DOHH2 (cell line): ENCODE data around the gene C4orf46.

Source experiments
- H3F3A ChIP-seq: fragments of 200-600 bp; sonication (generic), shearing (Covaris generic); 2 replicates; pipeline ENCODE4 v1.6.0; 2016; ENCODE audit warnings: antibody characterized with exemption, mild to moderate bottlenecking; ENCODE audit not compliant: control insufficient read depth, insufficient read depth
- H3K27ac ChIP-seq: fragments of 200-600 bp; sonication (generic); 2 replicates; pipeline ENCODE4 v1.5.1; 2014; ENCODE audit warnings: low read depth, mild to moderate bottlenecking, low read length, moderate library complexity
- H3K27me3 ChIP-seq: fragments of 200-600 bp; sonication (generic); 2 replicates; pipeline ENCODE4 v1.6.1; 2014; ENCODE audit warnings: mild to moderate bottlenecking, low read length, mixed read lengths; ENCODE audit not compliant: control insufficient read depth
- H3K36me3 ChIP-seq: fragments of 200-600 bp; sonication (generic); 2 replicates; pipeline ENCODE4 v1.6.1; 2014; ENCODE audit warnings: mild to moderate bottlenecking, low read length, moderate library complexity, mixed read lengths; ENCODE audit not compliant: control insufficient read depth
- H3K4me1 ChIP-seq: fragments of 200-600 bp; sonication (generic); 2 replicates; pipeline ENCODE4 v1.6.1; 2014; ENCODE audit warnings: mild to moderate bottlenecking, low read length, mixed read lengths; ENCODE audit not compliant: control insufficient read depth
- H3K4me2 ChIP-seq: fragments of 200-600 bp; sonication (generic); 2 replicates; pipeline ENCODE4 v1.6.0; 2014; ENCODE audit warnings: mild to moderate bottlenecking, low read length, moderate library complexity
- H3K4me3 ChIP-seq: fragments of 200-600 bp; sonication (generic); 2 replicates; pipeline ENCODE4 v1.5.1; 2014; ENCODE audit warnings: mild to moderate bottlenecking, low read length, mixed read lengths
- H3K79me2 ChIP-seq: fragments of 200-600 bp; sonication (generic); 2 replicates; pipeline ENCODE4 v1.6.1; 2014; ENCODE audit warnings: mild to moderate bottlenecking, low read length, mixed read lengths; ENCODE audit not compliant: control insufficient read depth
- H3K9me2 ChIP-seq: fragments of 200-600 bp; sonication (generic); replicated peaks from 2 replicates; pipeline ENCODE4 v1.6.1; 2014; ENCODE audit warnings: mild to moderate bottlenecking, low read length, mixed read lengths; ENCODE audit not compliant: control insufficient read depth
- H3K9me3 ChIP-seq: fragments of 200-600 bp; sonication (generic); 2 replicates; pipeline ENCODE4 v1.6.1; 2014; ENCODE audit warnings: antibody characterized with exemption, low read length, mixed read lengths; ENCODE audit not compliant: control insufficient read depth, insufficient read depth
- H4K20me1 ChIP-seq: fragments of 200-600 bp; sonication (generic); 2 replicates; pipeline ENCODE4 v1.6.0; 2014; ENCODE audit warnings: low read depth, mild to moderate bottlenecking, antibody characterized with exemption, low read length, moderate library complexity; ENCODE audit not compliant: control insufficient read depth, insufficient read depth
- EZH2phosphoT487 ChIP-seq: fragments of 200-600 bp; sonication (generic); IDR thresholded peaks from 2 replicates; pipeline ENCODE4 v1.6.1; 2017; ENCODE audit warnings: borderline replicate concordance, mild to moderate bottlenecking, antibody characterized with exemption, low read length, moderate library complexity, mixed read lengths
- TF ChIP-seq, protein P1 (sequence below): fragments of 200-600 bp; sonication (generic); IDR thresholded peaks from one replicate; pipeline ENCODE4 v1.5.1; 2014; ENCODE audit warnings: antibody characterized with exemption, mild to moderate bottlenecking, low read depth, low read length; ENCODE audit not compliant: poor library complexity, severe bottlenecking

Gene C4orf46

DNA sequence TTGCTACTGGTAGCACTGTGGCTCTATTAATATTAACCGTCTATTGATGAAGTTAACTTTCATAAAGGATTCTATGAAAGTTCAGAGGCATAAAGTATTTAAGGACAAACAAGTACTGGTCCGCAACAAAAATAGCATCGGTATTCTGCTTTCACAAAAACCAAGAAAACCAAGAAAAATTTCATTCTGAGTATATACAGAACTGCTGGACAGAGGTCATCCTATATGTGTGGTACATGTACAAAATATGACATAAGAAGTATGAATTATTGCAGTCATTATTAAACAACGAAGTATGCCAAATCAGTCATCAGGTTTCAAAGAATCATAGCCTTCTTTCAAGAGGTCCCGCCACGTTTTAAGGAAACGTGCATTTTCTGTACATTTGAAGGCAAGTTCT, 2.4 kb downstream of the C4orf46 start:
- peaks cover 48% of the 10 kb centered on the region for H3K79me2 ChIP-seq
- H3K27ac ChIP-seq: no peak overlapping the region
- H3K4me3 ChIP-seq: no peak overlapping the region
- H4K20me1 ChIP-seq: peaks cover 5% of the 10 kb centered on the region; the same call in 1 of the 2 replicates
- no peak overlapping the region; the same call in 1 of the 2 replicates for H3K4me2 ChIP-seq
- H3K27me3 ChIP-seq: no peaks in the 10 kb centered on the region
- no peaks in the 10 kb centered on the region; the same call in none of the 2 replicates for H3F3A ChIP-seq
- TF ChIP-seq, protein P1, sequence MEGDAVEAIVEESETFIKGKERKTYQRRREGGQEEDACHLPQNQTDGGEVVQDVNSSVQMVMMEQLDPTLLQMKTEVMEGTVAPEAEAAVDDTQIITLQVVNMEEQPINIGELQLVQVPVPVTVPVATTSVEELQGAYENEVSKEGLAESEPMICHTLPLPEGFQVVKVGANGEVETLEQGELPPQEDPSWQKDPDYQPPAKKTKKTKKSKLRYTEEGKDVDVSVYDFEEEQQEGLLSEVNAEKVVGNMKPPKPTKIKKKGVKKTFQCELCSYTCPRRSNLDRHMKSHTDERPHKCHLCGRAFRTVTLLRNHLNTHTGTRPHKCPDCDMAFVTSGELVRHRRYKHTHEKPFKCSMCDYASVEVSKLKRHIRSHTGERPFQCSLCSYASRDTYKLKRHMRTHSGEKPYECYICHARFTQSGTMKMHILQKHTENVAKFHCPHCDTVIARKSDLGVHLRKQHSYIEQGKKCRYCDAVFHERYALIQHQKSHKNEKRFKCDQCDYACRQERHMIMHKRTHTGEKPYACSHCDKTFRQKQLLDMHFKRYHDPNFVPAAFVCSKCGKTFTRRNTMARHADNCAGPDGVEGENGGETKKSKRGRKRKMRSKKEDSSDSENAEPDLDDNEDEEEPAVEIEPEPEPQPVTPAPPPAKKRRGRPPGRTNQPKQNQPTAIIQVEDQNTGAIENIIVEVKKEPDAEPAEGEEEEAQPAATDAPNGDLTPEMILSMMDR: no peak
- TF ChIP-seq EZH2phosphoT487: no peak
- peaks cover 26% of the 10 kb centered on the region for H3K36me3 ChIP-seq
- H3K9me3 ChIP-seq: no peaks in the 10 kb centered on the region
- H3K9me2 ChIP-seq: no peaks in the 10 kb centered on the region
- peaks cover 27% of the 10 kb centered on the region for H3K4me1 ChIP-seq

DNA sequence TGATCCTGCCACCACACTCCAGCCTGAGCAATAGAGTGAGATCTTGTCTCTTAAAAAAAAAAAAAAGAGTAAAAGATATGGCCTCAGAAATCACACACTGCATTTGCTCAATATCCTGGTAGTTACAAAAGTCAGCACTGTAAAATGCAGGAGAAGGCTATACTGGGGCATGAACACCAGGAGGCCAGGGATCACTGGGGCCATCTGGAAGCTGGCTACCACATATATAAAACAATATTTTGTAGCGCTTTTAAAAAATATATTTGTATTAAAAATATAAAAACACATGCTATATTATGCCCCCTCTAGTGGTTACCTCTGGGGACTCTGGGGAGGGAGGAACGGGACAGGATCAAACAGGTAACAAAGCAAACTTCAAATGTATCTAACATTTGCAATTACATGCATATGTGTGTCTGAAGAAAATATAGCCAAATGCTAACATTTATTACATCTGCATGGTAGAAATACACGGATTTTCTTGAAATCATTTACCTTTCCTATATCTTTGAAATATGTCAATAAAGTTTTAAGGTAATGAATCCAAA, 4.0 kb downstream of the C4orf46 start:
- peaks cover 15% of the 10 kb centered on the region for H3K4me1 ChIP-seq
- H3K9me3 ChIP-seq: no peaks in the 10 kb centered on the region
- no peaks in the 10 kb centered on the region for H3K9me2 ChIP-seq
- H3K4me2 ChIP-seq: no peak overlapping the region
- TF ChIP-seq, protein P1: peak; percentile 37
- TF ChIP-seq EZH2phosphoT487: no peak
- no peak overlapping the region for H3K4me3 ChIP-seq
- no peak overlapping the region for H3K27ac ChIP-seq
- H3K79me2 ChIP-seq: peaks cover 37% of the 10 kb centered on the region
- peaks cover 5% of the 10 kb centered on the region; the same call in 1 of the 2 replicates for H4K20me1 ChIP-seq
- peaks cover 26% of the 10 kb centered on the region for H3K36me3 ChIP-seq
- H3F3A ChIP-seq: no peaks in the 10 kb centered on the region; the same call in none of the 2 replicates
- no peaks in the 10 kb centered on the region for H3K27me3 ChIP-seq

DNA sequence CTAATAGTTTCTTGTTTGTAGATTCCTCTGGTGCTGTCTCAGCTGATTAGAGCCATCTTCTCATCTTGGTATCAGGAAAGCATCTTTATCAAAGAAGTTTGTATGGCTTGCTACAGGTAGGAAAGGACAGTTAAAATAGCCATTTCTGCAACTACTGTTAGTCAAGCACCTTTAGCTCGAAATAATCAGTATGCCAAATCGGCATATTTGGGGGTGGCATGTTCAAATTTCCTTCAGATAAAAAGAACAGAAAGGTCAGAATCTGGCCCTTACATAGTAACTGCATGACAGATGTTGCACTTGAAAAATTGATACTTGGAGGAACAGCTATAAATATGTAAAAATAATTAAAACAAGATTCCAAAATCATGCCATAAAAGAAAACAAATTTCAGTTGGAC, 4.8 kb downstream of the C4orf46 start:
- Histone ChIP-seq H3K27me3 (no peaks in the 10 kb centered on the region), H3K4me2 (no peak overlapping the region), H3F3A (no peaks in the 10 kb centered on the region; the same call in none of the 2 replicates), H3K4me1 (peaks cover 14% of the 10 kb centered on the region), H3K79me2 (peaks cover 35% of the 10 kb centered on the region), H3K9me2 (no peaks in the 10 kb centered on the region), H3K27ac (no peak overlapping the region), H3K36me3 (peaks cover 26% of the 10 kb centered on the region), H3K9me3 (no peaks in the 10 kb centered on the region), H3K4me3 (no peak overlapping the region), H4K20me1 (peaks cover 5% of the 10 kb centered on the region; the same call in 1 of the 2 replicates)
- TF ChIP-seq, protein P1: no peak
- no peak for TF ChIP-seq EZH2phosphoT487
